Upper lobe of left lung (tissue), 6 donors: Measurements from ENCODE around the gene FBXW7. TPM values are rescaled to one million over a fixed set of nuclear protein-coding genes. Genes with fewer than 3 reads are reported as not detected.

Source experiments
- ATAC-seq, 2 donors: fragments of 200-7000 bp; cut with Tn5 transposase; one replicate each; pipeline ENCODE4 v1.9.1; 2022; ENCODE audit warnings: mild to moderate bottlenecking in 2 of 2, moderate library complexity in 2 of 2; ENCODE audit not compliant: low FRiP score in 2 of 2
- DNase-seq, 2 donors: peaks; one replicate each; pipeline ENCODE4 v3.0.0-alpha.2; 2019 to 2020
- H3K27ac ChIP-seq, 4 donors: fragments of 200-600 bp; sonication (generic); one replicate each; pipeline ENCODE4 v1.5.1; 2016 to 2019
- H3K27me3 ChIP-seq, 4 donors: fragments of 200-600 bp; sonication (generic); one replicate each; pipeline ENCODE4 v1.5.1; 2017 to 2019
- H3K36me3 ChIP-seq, 4 donors: fragments of 200-600 bp; sonication (generic); one replicate each; pipeline ENCODE4 v1.5.1; 2016 to 2019
- H3K4me1 ChIP-seq, 4 donors: fragments of 200-600 bp; sonication (generic); one replicate each; pipeline ENCODE4 v1.5.1; 2018 to 2019
- H3K4me3 ChIP-seq, 4 donors: fragments of 200-600 bp; sonication (generic); one replicate each; pipeline ENCODE4 v1.5.1; 2017 to 2019; ENCODE audit warnings: mild to moderate bottlenecking in 2 of 4, moderate library complexity in 1 of 4
- H3K9me3 ChIP-seq, 4 donors: fragments of 200-600 bp; sonication (generic); one replicate each; pipeline ENCODE4 v1.5.1; 2018 to 2019
- EP300 ChIP-seq, 4 donors: sonication (generic); formaldehyde crosslinking; IDR thresholded peaks; one replicate each; pipeline ENCODE4 v1.5.1; 2017; ENCODE audit warnings: antibody characterized with exemption in 4 of 4, control low read depth in 2 of 4
- POLR2A ChIP-seq, 4 donors: fragments of 450-650 bp; IDR thresholded peaks; one replicate each; pipeline ENCODE4 v1.5.1; 2016 to 2017; ENCODE audit warnings: antibody characterized with exemption in 4 of 4, mild to moderate bottlenecking in 2 of 4
- POLR2AphosphoS5 ChIP-seq, 2 donors: sonication (generic); formaldehyde crosslinking; IDR thresholded peaks; one replicate each; pipeline ENCODE4 v1.5.1; 2017; ENCODE audit warnings: antibody characterized with exemption in 2 of 2
- WGBS, 2 donors: methylation state at CpG; one replicate each; pipeline ENCODE4 v1.1.5; 2017 to 2018; 5-methylcytosine and 5-hydroxymethylcytosine counted together
- total RNA-seq, 6 donors: library from RNA; depleted of rRNA in 4 of 6; stranded (reverse); fragments of >200 nt in 4 of 6; gene quantifications; one replicate each; pipeline versions ENCODE4 v1.1.0 to v1.2.1, GENCODE V29; 2016 to 2021
- TF ChIP-seq, protein P1 (sequence below), 6 experiments: fragments of 450-650 bp in 4 of 6; fragments of 200-600 bp in 2 of 6; sonication (generic) in 2 of 6; IDR thresholded peaks; one replicate each; pipeline ENCODE4 v1.5.1; 2016 to 2019; ENCODE audit warnings: antibody characterized with exemption in 6 of 6
- donor health status: DM: no; HTN: no; CAD: no; lungs with moderate emphysema.
- donor health status: DM: no; HTN: yes; CAD: no; lungs with severe emphysema.

FBXW7 gene
- total RNA-seq, 6 donors from 2014 or later, result 36.5 to 116 (median 52.5) TPM

DNA sequence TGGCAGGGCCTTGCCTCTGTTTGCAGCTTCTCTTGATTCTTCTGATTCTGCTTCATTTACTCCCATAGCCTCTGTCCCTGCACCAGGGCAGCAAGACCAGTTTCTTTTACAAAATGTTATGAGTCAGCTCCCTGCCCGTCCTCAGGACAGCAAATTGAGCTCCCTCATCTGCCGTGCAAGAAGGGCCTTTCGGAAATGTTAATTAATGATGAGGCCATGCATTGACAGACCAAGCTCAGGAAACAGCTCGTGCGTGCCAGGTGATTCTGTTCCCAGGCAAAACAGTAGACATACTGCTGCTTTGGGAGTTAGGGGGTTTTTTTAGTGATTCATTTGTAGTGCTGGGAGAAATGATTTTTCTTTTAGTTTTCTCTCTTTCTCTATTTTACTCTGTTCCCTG is 231.7 kb downstream of the FBXW7 start:
- H3K4me3 ChIP-seq, result no peak overlapping the region
- ATAC-seq (no peak), DNase-seq (no peak)
- H3K27me3 ChIP-seq, result no peaks in the 10 kb centered on the region
- no peaks in the 10 kb centered on the region for H3K9me3 ChIP-seq
- no peak overlapping the region for H3K27ac ChIP-seq
- H3K36me3 ChIP-seq, result no peaks in the 10 kb centered on the region
- 73 to 88% methylated on average over 5 of the region's 5 CpGs for WGBS, 2 donors
- TF ChIP-seq POLR2A (IDR thresholded peaks at IDR 0.05) (no peak), EP300 (IDR thresholded peaks at IDR 0.05) (no peak), POLR2AphosphoS5 (IDR thresholded peaks at IDR 0.05) (no peak)
- TF ChIP-seq, protein P1, sequence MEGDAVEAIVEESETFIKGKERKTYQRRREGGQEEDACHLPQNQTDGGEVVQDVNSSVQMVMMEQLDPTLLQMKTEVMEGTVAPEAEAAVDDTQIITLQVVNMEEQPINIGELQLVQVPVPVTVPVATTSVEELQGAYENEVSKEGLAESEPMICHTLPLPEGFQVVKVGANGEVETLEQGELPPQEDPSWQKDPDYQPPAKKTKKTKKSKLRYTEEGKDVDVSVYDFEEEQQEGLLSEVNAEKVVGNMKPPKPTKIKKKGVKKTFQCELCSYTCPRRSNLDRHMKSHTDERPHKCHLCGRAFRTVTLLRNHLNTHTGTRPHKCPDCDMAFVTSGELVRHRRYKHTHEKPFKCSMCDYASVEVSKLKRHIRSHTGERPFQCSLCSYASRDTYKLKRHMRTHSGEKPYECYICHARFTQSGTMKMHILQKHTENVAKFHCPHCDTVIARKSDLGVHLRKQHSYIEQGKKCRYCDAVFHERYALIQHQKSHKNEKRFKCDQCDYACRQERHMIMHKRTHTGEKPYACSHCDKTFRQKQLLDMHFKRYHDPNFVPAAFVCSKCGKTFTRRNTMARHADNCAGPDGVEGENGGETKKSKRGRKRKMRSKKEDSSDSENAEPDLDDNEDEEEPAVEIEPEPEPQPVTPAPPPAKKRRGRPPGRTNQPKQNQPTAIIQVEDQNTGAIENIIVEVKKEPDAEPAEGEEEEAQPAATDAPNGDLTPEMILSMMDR (IDR thresholded peaks at IDR 0.05), result no peak
- no peaks in the 10 kb centered on the region for H3K4me1 ChIP-seq

DNA sequence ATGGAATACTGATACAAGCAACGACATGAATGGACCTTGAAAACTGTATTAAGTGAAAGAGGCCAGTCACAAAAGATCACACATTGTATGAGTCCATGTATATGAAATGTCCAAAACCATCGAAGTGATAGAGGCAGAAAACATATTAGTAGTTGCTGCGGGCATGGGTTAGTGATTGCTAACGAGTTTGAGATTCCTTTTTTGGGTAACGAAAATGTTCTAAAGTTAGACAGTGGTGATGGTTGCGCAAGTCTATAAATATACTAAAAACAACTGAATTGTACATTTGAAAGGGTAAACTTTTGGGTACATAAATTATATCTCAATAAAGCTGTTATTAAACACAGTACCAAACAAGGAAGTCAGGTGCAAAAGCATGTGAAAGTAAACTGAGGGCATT is 234.5 kb downstream of the FBXW7 start:
- H3K36me3 ChIP-seq, result no peaks in the 10 kb centered on the region
- H3K27ac ChIP-seq, result no peak overlapping the region
- ATAC-seq (no peak), DNase-seq (no peak)
- 79 to 84% methylated on average over 6 of the region's 6 CpGs for WGBS, 2 donors
- no peaks in the 10 kb centered on the region for H3K27me3 ChIP-seq
- H3K9me3 ChIP-seq, result no peaks in the 10 kb centered on the region
- no peaks in the 10 kb centered on the region for H3K4me1 ChIP-seq
- TF ChIP-seq, protein P1 (IDR thresholded peaks at IDR 0.05), result no peak
- TF ChIP-seq POLR2A (IDR thresholded peaks at IDR 0.05) (no peak), POLR2AphosphoS5 (IDR thresholded peaks at IDR 0.05) (no peak)
- H3K4me3 ChIP-seq, result no peak overlapping the region

DNA sequence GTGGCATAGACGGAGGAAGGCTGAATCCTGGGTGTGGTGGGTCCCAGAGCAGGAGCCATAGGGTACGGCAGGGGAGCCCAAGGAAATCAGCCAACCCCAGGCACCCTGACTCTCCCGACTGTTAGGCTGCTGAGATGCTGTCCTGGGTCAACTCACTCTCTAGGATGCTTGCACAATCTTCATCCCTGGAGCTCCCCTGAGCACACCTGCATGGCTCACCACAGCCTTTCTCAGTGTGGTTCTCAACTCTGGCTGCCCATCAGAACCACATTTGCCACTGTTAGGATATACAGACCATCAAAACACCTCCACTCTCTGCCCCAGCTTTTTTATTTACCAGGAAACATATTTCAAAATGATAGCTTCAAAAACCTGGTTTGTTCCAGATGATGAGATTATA is 236.3 kb downstream of the FBXW7 start:
- H3K36me3 ChIP-seq, result no peaks in the 10 kb centered on the region
- TF ChIP-seq POLR2A (IDR thresholded peaks at IDR 0.05) (no peak), POLR2AphosphoS5 (IDR thresholded peaks at IDR 0.05) (no peak), EP300 (IDR thresholded peaks at IDR 0.05) (no peak)
- TF ChIP-seq, protein P1 (IDR thresholded peaks at IDR 0.05), result no peak
- 76 to 94% methylated on average over 3 of the region's 3 CpGs for WGBS, 2 donors
- DNase-seq (no peak), ATAC-seq (no peak)
- H3K4me3 ChIP-seq, result no peak overlapping the region
- H3K27ac ChIP-seq, result no peak overlapping the region
- H3K9me3 ChIP-seq, result no peaks in the 10 kb centered on the region
- no peaks in the 10 kb centered on the region for H3K4me1 ChIP-seq
- H3K27me3 ChIP-seq, result no peaks in the 10 kb centered on the region

DNA sequence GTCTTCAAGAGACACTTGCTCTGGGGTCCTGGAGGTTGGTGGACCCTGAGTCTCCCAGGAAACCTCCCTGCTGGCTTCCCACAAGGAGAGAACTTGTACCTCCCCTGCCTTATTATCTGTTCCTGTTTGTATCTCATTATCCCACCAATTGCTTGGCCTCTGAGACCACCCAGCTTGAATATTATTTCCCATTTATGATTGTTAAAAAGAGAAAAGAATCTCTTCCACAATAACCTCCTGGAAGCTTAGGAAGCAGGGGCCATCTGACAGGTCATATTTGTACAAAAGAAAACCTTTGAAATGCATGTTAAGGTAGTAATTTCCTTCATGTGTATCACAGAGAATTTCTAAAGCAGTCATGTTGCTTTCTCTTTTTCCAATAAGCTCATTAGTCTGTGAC is 239.5 kb downstream of the FBXW7 start:
- TF ChIP-seq POLR2A (IDR thresholded peaks at IDR 0.05) (no peak), POLR2AphosphoS5 (IDR thresholded peaks at IDR 0.05) (no peak), EP300 (IDR thresholded peaks at IDR 0.05) (no peak)
- TF ChIP-seq, protein P1 (IDR thresholded peaks at IDR 0.05), result no peak
- no peaks in the 10 kb centered on the region for H3K36me3 ChIP-seq

DNA sequence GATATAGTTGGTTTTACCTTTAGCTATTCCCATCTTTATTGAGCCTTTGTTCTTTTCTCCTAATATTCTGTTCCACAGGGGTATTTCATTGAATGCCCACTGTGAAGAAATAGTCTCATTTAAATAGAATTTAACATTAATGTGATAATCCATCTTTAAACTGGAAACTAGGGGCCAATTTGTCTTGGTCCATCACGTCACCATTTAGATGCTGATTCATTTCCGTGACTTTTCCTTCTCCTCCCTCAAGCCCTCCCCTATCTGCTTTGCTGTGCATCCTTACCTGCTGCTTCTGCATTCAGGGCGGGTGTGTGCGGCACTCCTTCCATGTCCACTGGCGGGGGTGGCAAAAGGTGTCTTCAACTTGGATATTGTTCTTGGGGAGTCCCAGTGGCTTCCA is 241.1 kb downstream of the FBXW7 start:
- no peaks in the 10 kb centered on the region for H3K9me3 ChIP-seq
- no peaks in the 10 kb centered on the region for H3K27me3 ChIP-seq
- no peak overlapping the region for H3K27ac ChIP-seq
- H3K36me3 ChIP-seq, result no peaks in the 10 kb centered on the region
- ATAC-seq, result no peak
- WGBS, 2 donors, result 93 to 96% methylated on average over 5 of the region's 5 CpGs
- no peak overlapping the region for H3K4me3 ChIP-seq
- no peak for DNase-seq
- TF ChIP-seq POLR2A (IDR thresholded peaks at IDR 0.05) (no peak), POLR2AphosphoS5 (IDR thresholded peaks at IDR 0.05) (no peak), EP300 (IDR thresholded peaks at IDR 0.05) (no peak)
- TF ChIP-seq, protein P1 (IDR thresholded peaks at IDR 0.05), result no peak
- no peaks in the 10 kb centered on the region for H3K4me1 ChIP-seq

More for the DNA sequence above, 239.5 kb downstream of the FBXW7 start:
- no peak for DNase-seq
- Histone ChIP-seq H3K9me3 (no peaks in the 10 kb centered on the region), H3K4me3 (no peak overlapping the region), H3K27me3 (no peaks in the 10 kb centered on the region), H3K4me1 (no peaks in the 10 kb centered on the region), H3K27ac (no peak overlapping the region)
- ATAC-seq, result no peak
